Right cardiac atrium (tissue), 5 donors: ENCODE results near the gene RIOX2. TPM values are rescaled to one million over a fixed set of nuclear protein-coding genes. Genes with fewer than 3 reads are reported as not detected.

Experiments
- ATAC-seq, 2 donors: fragments of 200-7000 bp; cut with Tn5 transposase; one replicate each; pipeline versions ENCODE4 v1.8.0 to v1.9.1; 2020; ENCODE audit warnings: moderate library complexity in 2 of 2, mild to moderate bottlenecking in 1 of 2
- DNase-seq, 3 donors: peaks; one replicate each; pipeline ENCODE4 v3.0.0-alpha.2; 2020
- H3K27ac ChIP-seq: one replicate; pipeline ENCODE4 v1.5.1; 2013; ENCODE audit warnings: mild to moderate bottlenecking, low read length, control low read depth, moderate library complexity
- H3K27me3 ChIP-seq: one replicate; pipeline ENCODE4 v1.6.1; 2013; ENCODE audit not compliant: control insufficient read depth, insufficient read depth
- H3K4me1 ChIP-seq: one replicate; pipeline ENCODE4 v1.6.1; 2013; ENCODE audit warnings: low read length; ENCODE audit not compliant: control insufficient read depth, insufficient read depth
- H3K4me3 ChIP-seq: one replicate; pipeline ENCODE4 v1.5.1; 2013; ENCODE audit warnings: low read length, control low read depth
- H3K9me3 ChIP-seq: one replicate; pipeline ENCODE4 v1.6.1; 2013; ENCODE audit warnings: low read length; ENCODE audit not compliant: control insufficient read depth
- WGBS: extraction: QIAGEN DNeasy Blood & Tissue Kit; methylation state at CpG from one replicate; pipeline ENCODE4 v1.1.7; 2013; 5-methylcytosine and 5-hydroxymethylcytosine counted together
- intact Hi-C, 4 donors: fragments of 100-400 bp; cut with DNase I; formaldehyde crosslinking; loops; one replicate each; pipeline versions ENCODE4 v1.11.0 to v1.14.0; 2022 to 2023
- polyA plus RNA-seq: library from polyadenylated mRNA; stranded (reverse); fragments of 200-250 nt; gene quantifications from one replicate; pipeline ENCODE4 v1.2.3, GENCODE V29; 2013
- total RNA-seq, 4 donors: library from RNA; stranded (reverse); fragmentation: NEBNext Ultra II Directional; extraction: Animal tissue kit (Norgen Biotek cat#: 25700); gene quantifications; one replicate each; pipeline ENCODE4 v1.2.1, GENCODE V29; 2021
- donor health status: healthy with polysubstance abuse.
- donor health status: DM: no; HTN: yes; CAD: no.
- donor health status: DM: no; HTN: no; CAD: no.
- donor health status: DM: no; HTN: yes; CAD: no; lungs with severe emphysema.
- donor health status: DM: yes; HTN: yes; CAD: no.

RIOX2 gene
- total and polyA plus RNA-seq, 5 donors = 9.3 to 15.3 (median 12.1) TPM

GRCh38 chr3:97988784-97989568, 16.7 kb upstream of the RIOX2 start:
- no peak overlapping the region for H3K4me3 ChIP-seq
- WGBS = 98% methylated on average over 3 of the region's 3 CpGs
- intact Hi-C loops = no loop called here
- H3K9me3 ChIP-seq = no peaks in the 10 kb centered on the region
- H3K27ac ChIP-seq = no peak overlapping the region
- ATAC-seq = no peak
- no peaks in the 10 kb centered on the region for H3K27me3 ChIP-seq
- no peaks in the 10 kb centered on the region for H3K4me1 ChIP-seq
- no peak for DNase-seq

GRCh38 chr3:97987306-97987705, 15.1 kb upstream of the RIOX2 start:
- intact Hi-C loops = no loop called here
- DNase-seq (no peak), ATAC-seq (no peak)
- WGBS = 87% methylated on average over 2 of the region's 2 CpGs
- Histone ChIP-seq H3K4me3 (no peak overlapping the region), H3K9me3 (no peaks in the 10 kb centered on the region), H3K27me3 (no peaks in the 10 kb centered on the region), H3K27ac (no peak overlapping the region), H3K4me1 (no peaks in the 10 kb centered on the region)

- no peak for DNase-seq
- H3K9me3 ChIP-seq = no peaks in the 10 kb centered on the region
- H3K27ac ChIP-seq = no peak overlapping the region
- H3K4me3 ChIP-seq = no peak overlapping the region
- ATAC-seq = no peak
- 50% methylated on average over 2 of the region's 2 CpGs for WGBS
- no peaks in the 10 kb centered on the region for H3K4me1 ChIP-seq
- intact Hi-C loops = no loop called here
- H3K27me3 ChIP-seq = no peaks in the 10 kb centered on the region
Observed at GRCh38 chr3:97983933-97984491, 11.8 kb upstream of the RIOX2 start.

GRCh38 chr3:97981886-97982285, 9.7 kb upstream of the RIOX2 start:
- 33% methylated on average over 3 of the region's 3 CpGs for WGBS
- Histone ChIP-seq H3K9me3 (no peaks in the 10 kb centered on the region), H3K4me3 (no peak overlapping the region), H3K4me1 (no peaks in the 10 kb centered on the region), H3K27me3 (no peaks in the 10 kb centered on the region), H3K27ac (no peak overlapping the region)
- DNase-seq = no peak
- intact Hi-C loops = no loop called here
- peak; percentile 36 to 41 for ATAC-seq

GRCh38 chr3:97979610-97980009, 7.4 kb upstream of the RIOX2 start:
- intact Hi-C loops = no loop called here
- DNase-seq (peak in 2 of 3 donors; percentile 47 to 48), ATAC-seq (peak; percentile 47 to 75)
- WGBS = 65% methylated on average over 3 of the region's 3 CpGs
- Histone ChIP-seq H3K27me3 (no peaks in the 10 kb centered on the region), H3K27ac (no peak overlapping the region), H3K4me3 (no peak overlapping the region), H3K4me1 (no peaks in the 10 kb centered on the region), H3K9me3 (no peaks in the 10 kb centered on the region)

- intact Hi-C loops = no loop called here
- Histone ChIP-seq H3K4me3 (no peak overlapping the region), H3K4me1 (no peaks in the 10 kb centered on the region), H3K27ac (no peak overlapping the region), H3K9me3 (no peaks in the 10 kb centered on the region), H3K27me3 (no peaks in the 10 kb centered on the region)
- no peak for ATAC-seq
- no peak for DNase-seq
- 68% methylated on average over 1 of the region's 1 CpG for WGBS
Observed at GRCh38 chr3:97975466-97975865, 3.2 kb upstream of the RIOX2 start.

- Histone ChIP-seq H3K4me1 (no peaks in the 10 kb centered on the region), H3K27me3 (no peaks in the 10 kb centered on the region), H3K4me3 (no peak overlapping the region), H3K27ac (no peak overlapping the region), H3K9me3 (no peaks in the 10 kb centered on the region)
- no peak for DNase-seq
- ATAC-seq = no peak
- intact Hi-C loops = no loop called here
- 72% methylated on average over 3 of the region's 3 CpGs for WGBS
Observed at GRCh38 chr3:97974996-97975395, 2.8 kb upstream of the RIOX2 start.

- no peak for ATAC-seq
Observed at GRCh38 chr3:97972976-97973375, 745 bp upstream of the RIOX2 start.

GRCh38 chr3:97970956-97971620, 1.1 kb downstream of the RIOX2 start:
- Histone ChIP-seq H3K4me1 (peaks cover 3% of the 10 kb centered on the region), H3K9me3 (no peaks in the 10 kb centered on the region), H3K27me3 (no peaks in the 10 kb centered on the region), H3K4me3 (no peak overlapping the region), H3K27ac (no peak overlapping the region)
- intact Hi-C loops = no loop called here
- 63% methylated on average over 9 of the region's 9 CpGs for WGBS
- ATAC-seq = no peak
- DNase-seq = no peak

More at GRCh38 chr3:97972976-97973375, 745 bp upstream of the RIOX2 start:
- DNase-seq = no peak
- Histone ChIP-seq H3K4me1 (no peaks in the 10 kb centered on the region), H3K9me3 (no peaks in the 10 kb centered on the region), H3K4me3 (peak overlapping the region; percentile 60), H3K27me3 (no peaks in the 10 kb centered on the region), H3K27ac (no peak overlapping the region)
- intact Hi-C loops = no loop called here
- 89% methylated on average over 9 of the region's 9 CpGs for WGBS

- 91% methylated on average over 1 of the region's 1 CpG for WGBS
- ATAC-seq = no peak
- intact Hi-C loops = no loop called here
Observed at GRCh38 chr3:97970156-97970555, 2.1 kb downstream of the RIOX2 start.

GRCh38 chr3:97969541-97969940, 2.7 kb downstream of the RIOX2 start:
- H3K27me3 ChIP-seq = no peaks in the 10 kb centered on the region
- ATAC-seq (no peak), DNase-seq (no peak)
- peaks cover 3% of the 10 kb centered on the region for H3K4me1 ChIP-seq
- H3K9me3 ChIP-seq = no peaks in the 10 kb centered on the region
- H3K4me3 ChIP-seq = no peak overlapping the region
- no peak overlapping the region for H3K27ac ChIP-seq
- intact Hi-C loops = no loop called here
- 80% methylated on average over 5 of the region's 5 CpGs for WGBS

More at GRCh38 chr3:97970156-97970555, 2.1 kb downstream of the RIOX2 start:
- Histone ChIP-seq H3K27ac (no peak overlapping the region), H3K4me3 (no peak overlapping the region), H3K9me3 (no peaks in the 10 kb centered on the region), H3K27me3 (no peaks in the 10 kb centered on the region), H3K4me1 (peaks cover 3% of the 10 kb centered on the region)
- DNase-seq = no peak
